Breast epithelium (tissue), 4 donors: ENCODE measurements around the gene KIF12. TPM values are rescaled to one million over a fixed set of nuclear protein-coding genes. Genes with fewer than 3 reads are reported as not detected.
"Not testable (repeated sequence)": the region's sequence is repeated elsewhere in the genome, so short reads cannot be mapped to it uniquely, and the experiment has no call there.

Experiments used
- DNase-seq, 2 donors: peaks; one replicate each; pipeline ENCODE4 v3.0.0-alpha.2; 2019; ENCODE audit warnings: low spot score in 2 of 2
- H3K27ac ChIP-seq, 2 donors: fragments of 200-600 bp; sonication (generic) in 1 of 2; one replicate each; pipeline ENCODE4 v1.5.1; 2016 to 2019; ENCODE audit warnings: mild to moderate bottlenecking in 1 of 2
- H3K27me3 ChIP-seq, 2 donors: fragments of 200-600 bp; sonication (generic) in 1 of 2; one replicate each; pipeline versions ENCODE4 v1.5.1 to v1.6.0; 2017 to 2019; ENCODE audit warnings: control low read depth in 1 of 2, mild to moderate bottlenecking in 1 of 2
- H3K36me3 ChIP-seq: fragments of 200-600 bp; one replicate; pipeline ENCODE4 v1.5.1; 2019
- H3K4me1 ChIP-seq, 2 donors: fragments of 200-600 bp; sonication (generic); one replicate each; pipeline ENCODE4 v1.5.1; 2016 to 2019; ENCODE audit warnings: control low read depth in 1 of 2
- H3K4me3 ChIP-seq, 3 donors: fragments of 200-600 bp; sonication (generic); 1 replicate in 2 of 3; 2 replicates in 1 of 3; pipeline ENCODE4 v1.5.1; 2016 to 2019; ENCODE audit warnings: mild to moderate bottlenecking in 3 of 3, moderate library complexity in 2 of 3
- H3K9me3 ChIP-seq, 2 donors: fragments of 200-600 bp; sonication (generic) in 1 of 2; one replicate each; pipeline ENCODE4 v1.5.1; 2016 to 2019; ENCODE audit warnings: control low read depth in 1 of 2
- CTCF ChIP-seq, 3 donors: fragments of 450-650 bp; IDR thresholded peaks; one replicate each; pipeline ENCODE4 v1.5.1; 2016 to 2017; ENCODE audit warnings: antibody characterized with exemption in 3 of 3, mild to moderate bottlenecking in 3 of 3, moderate library complexity in 3 of 3
- POLR2A ChIP-seq: fragments of 450-650 bp; IDR thresholded peaks from one replicate; pipeline ENCODE4 v1.6.1; 2016; ENCODE audit warnings: antibody characterized with exemption, mild to moderate bottlenecking, moderate library complexity
- POLR2AphosphoS5 ChIP-seq, 3 donors: sonication (generic); formaldehyde crosslinking; IDR thresholded peaks; one replicate each; pipeline ENCODE4 v1.6.1; 2017; ENCODE audit warnings: antibody characterized with exemption in 3 of 3
- intact Hi-C: fragments of 100-400 bp; cut with DNase I; formaldehyde crosslinking; loops from one replicate; pipeline ENCODE4 v1.15.1; 2023; ENCODE audit warnings: low total_unique reads
- total RNA-seq, 3 donors: library from RNA; depleted of rRNA; stranded (reverse); fragments of >200 nt; gene quantifications; one replicate each; pipeline ENCODE4 v1.1.0, GENCODE V29; 2016

Gene KIF12
- total RNA-seq, 3 donors from 2014 or later: 14.4 to 34.4 TPM; not detected in 1

GRCh38 chr9:114132550-114132918 lies 33.4 kb upstream of the KIF12 start:
- no peaks in the 10 kb centered on the region for H3K4me1 ChIP-seq
- intact Hi-C loops: no loop called here
- no peak overlapping the region for H3K27ac ChIP-seq
- H3K36me3 ChIP-seq: no peaks in the 10 kb centered on the region
- no peaks in the 10 kb centered on the region for H3K27me3 ChIP-seq
- H3K9me3 ChIP-seq: peaks cover 0 to 4% of the 10 kb centered on the region in 2 donors
- TF ChIP-seq POLR2AphosphoS5 (IDR thresholded peaks at IDR 0.05): no peak
- TF ChIP-seq POLR2A: no peak
- no peak for TF ChIP-seq CTCF (IDR thresholded peaks at IDR 0.05)
- no peak for DNase-seq
- no peak overlapping the region for H3K4me3 ChIP-seq

DNA sequence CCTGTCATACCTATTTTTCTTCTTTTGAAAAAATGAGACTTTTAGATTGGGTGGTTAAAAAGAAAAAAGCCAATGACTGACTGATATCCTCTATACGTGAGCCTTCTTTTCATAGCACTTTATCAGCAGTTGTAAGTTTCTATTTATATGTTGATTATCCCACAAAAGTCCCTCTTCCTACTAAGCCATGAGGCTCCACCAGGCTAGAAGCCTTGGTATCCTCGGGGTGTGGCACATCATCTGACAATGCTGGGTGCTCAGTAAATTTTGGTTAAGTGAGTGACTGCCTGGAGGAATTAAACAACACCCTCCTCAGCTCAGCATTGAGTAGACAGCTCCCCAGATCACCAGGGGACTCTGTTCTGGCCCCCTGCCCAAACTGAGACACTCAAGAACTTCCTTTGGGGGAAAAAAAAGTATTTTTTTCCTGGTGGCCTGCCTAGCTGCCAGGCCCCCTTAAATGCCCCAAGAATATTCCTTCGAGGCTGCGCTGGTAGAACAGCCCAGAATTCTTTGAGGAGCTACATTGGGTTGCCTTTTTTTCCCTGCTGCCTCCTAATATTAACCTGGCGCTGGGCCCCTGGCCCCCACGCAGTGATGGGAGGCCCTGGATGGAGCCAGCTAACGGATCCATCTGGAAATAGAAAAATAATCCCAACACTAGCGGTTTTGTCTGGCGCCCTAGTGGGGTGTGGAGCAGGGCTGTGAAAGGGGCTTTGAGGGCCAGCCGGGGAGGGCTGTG lies 32.9 kb upstream of the KIF12 start:
- no peak for DNase-seq
- Histone ChIP-seq H3K27me3 (no peaks in the 10 kb centered on the region), H3K4me1 (no peaks in the 10 kb centered on the region), H3K36me3 (no peaks in the 10 kb centered on the region), H3K27ac (no peak overlapping the region), H3K4me3 (no peak overlapping the region), H3K9me3 (peaks cover 0 to 4% of the 10 kb centered on the region in 2 donors)
- no peak for TF ChIP-seq CTCF (IDR thresholded peaks at IDR 0.05)
- TF ChIP-seq POLR2AphosphoS5 (IDR thresholded peaks at IDR 0.05): no peak
- TF ChIP-seq POLR2A: no peak
- intact Hi-C loops: no loop called here

- intact Hi-C loops: no loop called here
- Histone ChIP-seq H3K4me3 (no peak overlapping the region), H3K27ac (no peak overlapping the region), H3K27me3 (no peaks in the 10 kb centered on the region), H3K9me3 (peaks cover 0 to 4% of the 10 kb centered on the region in 2 donors), H3K36me3 (no peaks in the 10 kb centered on the region), H3K4me1 (no peaks in the 10 kb centered on the region)
- DNase-seq: no peak
- TF ChIP-seq POLR2A (no peak), CTCF (IDR thresholded peaks at IDR 0.05) (no peak), POLR2AphosphoS5 (IDR thresholded peaks at IDR 0.05) (no peak)
Measured at GRCh38 chr9:114130624-114131277, 31.7 kb upstream of the KIF12 start.

GRCh38 chr9:114130141-114130540 lies 31.0 kb upstream of the KIF12 start:
- H3K9me3 ChIP-seq: peaks cover 0 to 4% of the 10 kb centered on the region in 2 donors
- intact Hi-C loops: no loop called here
- no peaks in the 10 kb centered on the region for H3K27me3 ChIP-seq
- no peaks in the 10 kb centered on the region for H3K36me3 ChIP-seq
- no peak overlapping the region for H3K4me3 ChIP-seq
- no peak overlapping the region for H3K27ac ChIP-seq
- TF ChIP-seq CTCF (IDR thresholded peaks at IDR 0.05) (no peak), POLR2AphosphoS5 (IDR thresholded peaks at IDR 0.05) (no peak), POLR2A (no peak)
- no peak for DNase-seq
- no peaks in the 10 kb centered on the region for H3K4me1 ChIP-seq

- DNase-seq, H3K9me3 ChIP-seq, intact Hi-C loops: not testable (repeated sequence)
Measured at GRCh38 chr9:114128759-114129158, 29.7 kb upstream of the KIF12 start.

More at GRCh38 chr9:114128759-114129158, 29.7 kb upstream of the KIF12 start:
- H3K36me3 ChIP-seq, H3K27me3 ChIP-seq, H3K27ac ChIP-seq, H3K4me3 ChIP-seq, H3K4me1 ChIP-seq: not testable (repeated sequence)
